H9 (cell line): ENCODE data around the gene ADAMTSL3. TPM values are rescaled to one million over a fixed set of nuclear protein-coding genes. Genes with fewer than 3 reads are reported as not detected.

ENCODE experiments used
- DNase-seq: peaks from one replicate; pipeline ENCODE4 v3.0.0-alpha.2; 2017
- H2AFZ ChIP-seq: one replicate; pipeline ENCODE4 v1.6.1; 2013; ENCODE audit warnings: mild to moderate bottlenecking, low read length, control low read depth, moderate library complexity
- H2AK5ac ChIP-seq: 2 replicates; pipeline ENCODE4 v1.6.1; 2013; ENCODE audit warnings: low read length, control low read depth, mixed read lengths; ENCODE audit not compliant: insufficient read length
- H2BK120ac ChIP-seq: one replicate; pipeline ENCODE4 v1.6.1; 2013; ENCODE audit warnings: low read depth, mild to moderate bottlenecking, low read length, control low read depth, inconsistent platforms; ENCODE audit not compliant: poor library complexity, severe bottlenecking
- H2BK12ac ChIP-seq: 2 replicates; pipeline ENCODE4 v1.6.1; 2013; ENCODE audit warnings: low read length, control low read depth, mixed read lengths, low read depth; ENCODE audit not compliant: insufficient read length
- H2BK15ac ChIP-seq: 2 replicates; pipeline ENCODE4 v1.6.1; 2013; ENCODE audit warnings: low read depth, low read length, control low read depth
- H2BK20ac ChIP-seq: one replicate; pipeline ENCODE4 v1.6.1; 2013; ENCODE audit warnings: low read depth, mild to moderate bottlenecking, low read length, control low read depth, inconsistent platforms; ENCODE audit not compliant: poor library complexity, severe bottlenecking
- H2BK5ac ChIP-seq: 2 replicates; pipeline ENCODE4 v1.6.1; 2013; ENCODE audit warnings: low read length, control low read depth, mixed read lengths; ENCODE audit not compliant: insufficient read length
- H3K14ac ChIP-seq: 2 replicates; pipeline ENCODE4 v1.6.1; 2013; ENCODE audit warnings: low read length, control low read depth; ENCODE audit not compliant: insufficient read depth
- H3K18ac ChIP-seq: 2 replicates; pipeline ENCODE4 v1.6.1; 2013; ENCODE audit warnings: low read depth, mild to moderate bottlenecking, mixed read lengths, low read length, control low read depth; ENCODE audit not compliant: insufficient read length
- H3K23ac ChIP-seq: 2 replicates; pipeline ENCODE4 v1.6.1; 2013; ENCODE audit warnings: low read length, control low read depth, mixed read lengths, low read depth; ENCODE audit not compliant: insufficient read length
- H3K23me2 ChIP-seq: 2 replicates; pipeline ENCODE4 v1.6.1; 2013; ENCODE audit warnings: low read depth, mild to moderate bottlenecking, mixed read lengths, low read length, control low read depth; ENCODE audit not compliant: insufficient read length, poor library complexity, severe bottlenecking
- H3K27ac ChIP-seq: 2 replicates; pipeline ENCODE4 v1.5.1; 2013; ENCODE audit warnings: low read length, control low read depth, mixed read lengths, low read depth; ENCODE audit not compliant: insufficient read length
- H3K27me3 ChIP-seq: 2 replicates; pipeline ENCODE4 v1.6.1; 2013; ENCODE audit warnings: low read length, control low read depth, inconsistent platforms; ENCODE audit not compliant: insufficient read depth
- H3K4ac ChIP-seq: 2 replicates; pipeline ENCODE4 v1.6.1; 2013; ENCODE audit warnings: low read depth, mild to moderate bottlenecking, control low read depth, inconsistent platforms, low read length, moderate library complexity
- H3K4me1 ChIP-seq: 2 replicates; pipeline ENCODE4 v1.6.1; 2013; ENCODE audit warnings: low read length, control low read depth, inconsistent platforms; ENCODE audit not compliant: insufficient read depth
- H3K4me2 ChIP-seq: 2 replicates; pipeline ENCODE4 v1.6.1; 2013; ENCODE audit warnings: low read length, control low read depth, mixed read lengths; ENCODE audit not compliant: insufficient read length, insufficient read depth
- H3K56ac ChIP-seq: 2 replicates; pipeline ENCODE4 v1.6.1; 2013; ENCODE audit warnings: low read depth, mild to moderate bottlenecking, mixed read lengths, low read length, control low read depth; ENCODE audit not compliant: insufficient read length
- H3K79me1 ChIP-seq: 2 replicates; pipeline ENCODE4 v1.6.1; 2013; ENCODE audit warnings: low read depth, mild to moderate bottlenecking, moderate library complexity, low read length, control low read depth, inconsistent platforms; ENCODE audit not compliant: insufficient read depth, poor library complexity, severe bottlenecking
- H3K79me2 ChIP-seq: 2 replicates; pipeline ENCODE4 v1.6.1; 2013; ENCODE audit warnings: low read length, control low read depth, inconsistent platforms; ENCODE audit not compliant: insufficient read depth
- H3K9ac ChIP-seq: 2 replicates; pipeline ENCODE4 v1.6.1; 2013; ENCODE audit warnings: low read length, control low read depth, mixed read lengths; ENCODE audit not compliant: insufficient read length; ENCODE audit errors: extremely low read depth
- H3K9me3 ChIP-seq: one replicate; pipeline ENCODE4 v1.6.1; 2013; ENCODE audit warnings: low read depth, low read length, inconsistent platforms; ENCODE audit not compliant: control insufficient read depth
- H3T11ph ChIP-seq: one replicate; pipeline ENCODE4 v1.6.1; 2013; ENCODE audit warnings: mild to moderate bottlenecking, low read length, control low read depth, inconsistent platforms
- H4K20me1 ChIP-seq: one replicate; pipeline ENCODE4 v1.6.1; 2013; ENCODE audit not compliant: control insufficient read depth, insufficient read length, insufficient read depth
- H4K5ac ChIP-seq: 2 replicates; pipeline ENCODE4 v1.6.1; 2013; ENCODE audit warnings: low read depth, mild to moderate bottlenecking, mixed read lengths, low read length, control low read depth; ENCODE audit not compliant: insufficient read length
- H4K8ac ChIP-seq: replicated peaks from 2 replicates; pipeline ENCODE4 v1.6.1; 2013; ENCODE audit warnings: low read length, control low read depth, mixed read lengths, low read depth; ENCODE audit not compliant: insufficient read length
- H4K91ac ChIP-seq: 2 replicates; pipeline ENCODE4 v1.6.1; 2013; ENCODE audit warnings: low read depth, mild to moderate bottlenecking, moderate library complexity, mixed read lengths, low read length, control low read depth; ENCODE audit not compliant: insufficient read length
- H3K27ac Mint-ChIP-seq, 3 experiments: 2 replicates in 2 of 3; 3 replicates in 1 of 3; pipeline ENCODE4 v1.8.0; 2020 to 2021; ENCODE audit warnings: mixed read lengths in 3 of 3, mild to moderate bottlenecking in 1 of 3, moderate library complexity in 1 of 3
- H3K27me3 Mint-ChIP-seq: 2 replicates; pipeline ENCODE4 v1.8.0; 2021; ENCODE audit warnings: low read depth, mild to moderate bottlenecking, moderate library complexity, mixed read lengths
- H3K36me3 Mint-ChIP-seq, 3 experiments: 2 replicates in 2 of 3; 3 replicates in 1 of 3; pipeline ENCODE4 v1.8.0; 2020 to 2021; ENCODE audit warnings: low read depth in 3 of 3, mixed read lengths in 3 of 3; ENCODE audit not compliant: insufficient read depth in 1 of 3
- H3K4me1 Mint-ChIP-seq, 2 experiments: 2 replicates each; pipeline ENCODE4 v1.8.0; 2020; ENCODE audit warnings: mixed read lengths in 2 of 2
- H3K4me3 Mint-ChIP-seq, 2 experiments: 2 replicates in 1 of 2; 3 replicates in 1 of 2; pipeline ENCODE4 v1.8.0; 2020 to 2021; ENCODE audit warnings: mild to moderate bottlenecking in 2 of 2, mixed read lengths in 2 of 2, moderate library complexity in 1 of 2
- H3K9me3 Mint-ChIP-seq, 2 experiments: 2 replicates in 1 of 2; 3 replicates in 1 of 2; pipeline ENCODE4 v1.8.0; 2020; ENCODE audit warnings: mild to moderate bottlenecking in 2 of 2, mixed read lengths in 2 of 2, moderate library complexity in 1 of 2
- CTCF ChIP-seq: fragments of 200-600 bp; sonication (generic); conservative IDR thresholded peaks from 3 replicates; pipeline ENCODE4 v1.8.0; 2021; ENCODE audit warnings: antibody characterized with exemption, mild to moderate bottlenecking
- WGBS: extraction: QIAGEN DNeasy Blood & Tissue Kit; methylation state at CpG from one replicate; pipeline ENCODE4 v1.1.7; 2013; ENCODE audit warnings: missing lambda C conversion rate, low lambda C conversion rate, mixed read lengths; ENCODE audit not compliant: insufficient read length; ENCODE audit errors: extremely low coverage; 5-methylcytosine and 5-hydroxymethylcytosine counted together
- total RNA-seq: library from RNA; stranded (reverse); gene quantifications from 2 replicates; pipeline ENCODE4 v1.2.1, GENCODE V29; 2021

Gene ADAMTSL3
- total RNA-seq, 1 experiment from 2014 or later, result 0.39 TPM

GRCh38 chr15:83889995-83890394, 236.1 kb downstream of the ADAMTSL3 start:
- Histone ChIP-seq H3K18ac (no peak overlapping the region), H4K91ac (no peak overlapping the region), H3K79me1 (no peaks in the 10 kb centered on the region), H2BK15ac (no peak overlapping the region), H3K23ac (no peak overlapping the region), H2BK5ac (no peak overlapping the region), H3K4me2 (no peak overlapping the region), H3K27me3 (no peaks in the 10 kb centered on the region), H3K9me3 (no peaks in the 10 kb centered on the region), H3T11ph (no peak overlapping the region), H2AK5ac (no peak overlapping the region), H2AFZ (no peak overlapping the region), H4K8ac (no peak overlapping the region), H3K27ac (no peak overlapping the region), H2BK120ac (no peak overlapping the region), H4K5ac (no peak overlapping the region), H2BK20ac (no peak overlapping the region), H3K9ac (no peak overlapping the region), H3K4me1 (no peaks in the 10 kb centered on the region), H3K56ac (no peak overlapping the region), H3K23me2 (no peaks in the 10 kb centered on the region), H4K20me1 (no peaks in the 10 kb centered on the region), H2BK12ac (no peak overlapping the region), H3K4ac (no peak overlapping the region), H3K79me2 (no peaks in the 10 kb centered on the region), H3K14ac (no peak overlapping the region)
- Mint-ChIP-seq H3K27ac (no peak overlapping the region), H3K9me3 (no peaks in the 10 kb centered on the region), H3K4me3 (no peak overlapping the region), H3K27me3 (no peaks in the 10 kb centered on the region), H3K36me3 (no peaks in the 10 kb centered on the region), H3K4me1 (peaks cover 0 to 2% of the 10 kb centered on the region in 2 experiments; a peak in 2 of 4 replicates)
- WGBS, result no CpG with 5 or more reads among the region's 3 CpGs
- DNase-seq, result no peak
- TF ChIP-seq CTCF, result no peak
